SK-N-SH treated with all-trans-retinoic acid at 6 μM for 48 hours (cell line): Measurements from ENCODE around the gene TMEM178B.

Experiments used
- CSRNP3 ChIP-seq: fragments of 250-450 bp; sonication (Bioruptor Pico); IDR thresholded peaks from 2 replicates; pipeline ENCODE4 v1.5.1; 2021; ENCODE audit warnings: mild to moderate bottlenecking, moderate library complexity
- PATZ1 ChIP-seq: fragments of 250-450 bp; sonication (Bioruptor Pico); IDR thresholded peaks from 2 replicates; pipeline ENCODE4 v1.8.0; 2020; ENCODE audit warnings: mild to moderate bottlenecking, moderate library complexity, borderline replicate concordance
- ZFP3 ChIP-seq: fragments of 250-450 bp; sonication (Bioruptor Pico); IDR thresholded peaks from 2 replicates; pipeline ENCODE4 v1.5.0; 2020; ENCODE audit warnings: mild to moderate bottlenecking, moderate library complexity
- ZFP30 ChIP-seq: fragments of 450-650 bp; formaldehyde crosslinking; IDR thresholded peaks from 2 replicates; pipeline ENCODE4 v1.5.0; 2022; ENCODE audit warnings: mild to moderate bottlenecking, moderate library complexity

- TF ChIP-seq PATZ1 (CRISPR knock-in tag) (no peak), CSRNP3 (CRISPR knock-in tag) (no peak), ZFP3 (CRISPR knock-in tag) (no peak), ZFP30 (CRISPR knock-in tag) (no peak)
Observed at GRCh38 chr7:141147482-141147881, 73.6 kb downstream of the TMEM178B start.
